ENCODE results near the gene C16orf92.

C16orf92 gene

GRCh38 chr16:29993903-29994599 lies 28.9 kb upstream of the C16orf92 start:
- H3K27me3 Mint-ChIP-seq = no peaks in the 10 kb centered on the region

GRCh38 chr16:29994600-29995323 lies 28.2 kb upstream of the C16orf92 start:
- Mint-ChIP-seq H3K9me3 (no peaks in the 10 kb centered on the region), H3K27ac (peak overlapping the region; percentile 97), H3K27me3 (no peaks in the 10 kb centered on the region), H3K36me3 (peaks cover 11% of the 10 kb centered on the region), H3K4me3 (peak overlapping the region; percentile 99), H3K4me1 (peaks cover 21% of the 10 kb centered on the region)
- ATAC-seq (ENCODE audit: low read depth) = no peak
- DNase-seq (ENCODE audit: low spot score in 2 of 2) = no peak

More at GRCh38 chr16:29993903-29994599, 28.9 kb upstream of the C16orf92 start:
- peak overlapping the region; percentile 35 for H3K4me3 Mint-ChIP-seq
- DNase-seq (ENCODE audit: low spot score in 2 of 2) = no peak
- no peaks in the 10 kb centered on the region for H3K9me3 Mint-ChIP-seq
- peaks cover 24% of the 10 kb centered on the region for H3K4me1 Mint-ChIP-seq
- ATAC-seq (ENCODE audit: low read depth) = no peak
- peaks cover 15% of the 10 kb centered on the region for H3K36me3 Mint-ChIP-seq
- peak overlapping the region; percentile 97 for H3K27ac Mint-ChIP-seq

GRCh38 chr16:29995324-29995910 lies 27.6 kb upstream of the C16orf92 start, which contains the start of gene HIRIP3:
Gene HIRIP3 (minus strand): TSS chr16:29995617. CDS start chr16:29995605, 12 bp downstream.
- ATAC-seq (ENCODE audit: low read depth) (peak; percentile 59), DNase-seq (ENCODE audit: low spot score in 2 of 2) (peak; percentile 80 to 84)
- Mint-ChIP-seq H3K9me3 (no peaks in the 10 kb centered on the region), H3K36me3 (peaks cover 11% of the 10 kb centered on the region), H3K4me3 (peak within 1 kb of the TSS; percentile 99), H3K27ac (peak within 1 kb of the TSS; percentile 97), H3K4me1 (peaks cover 21% of the 10 kb centered on the region), H3K27me3 (no peaks in the 10 kb centered on the region)

GRCh38 chr16:29995911-29996765 lies 26.9 kb upstream of the C16orf92 start, which contains the start of gene INO80E:
Gene INO80E (plus strand): TSS chr16:29996241. CDS start chr16:29996311, 70 bp downstream.
- Mint-ChIP-seq H3K27me3 (no peaks in the 10 kb centered on the region), H3K4me1 (peaks cover 21% of the 10 kb centered on the region), H3K9me3 (no peaks in the 10 kb centered on the region), H3K27ac (peak within 1 kb of the TSS; percentile 97), H3K36me3 (peaks cover 9% of the 10 kb centered on the region), H3K4me3 (peak within 1 kb of the TSS; percentile 99)
- peak; percentile 94 for ATAC-seq (ENCODE audit: low read depth)
- DNase-seq (ENCODE audit: low spot score in 2 of 2) = peak; percentile 98 to 99

DNA sequence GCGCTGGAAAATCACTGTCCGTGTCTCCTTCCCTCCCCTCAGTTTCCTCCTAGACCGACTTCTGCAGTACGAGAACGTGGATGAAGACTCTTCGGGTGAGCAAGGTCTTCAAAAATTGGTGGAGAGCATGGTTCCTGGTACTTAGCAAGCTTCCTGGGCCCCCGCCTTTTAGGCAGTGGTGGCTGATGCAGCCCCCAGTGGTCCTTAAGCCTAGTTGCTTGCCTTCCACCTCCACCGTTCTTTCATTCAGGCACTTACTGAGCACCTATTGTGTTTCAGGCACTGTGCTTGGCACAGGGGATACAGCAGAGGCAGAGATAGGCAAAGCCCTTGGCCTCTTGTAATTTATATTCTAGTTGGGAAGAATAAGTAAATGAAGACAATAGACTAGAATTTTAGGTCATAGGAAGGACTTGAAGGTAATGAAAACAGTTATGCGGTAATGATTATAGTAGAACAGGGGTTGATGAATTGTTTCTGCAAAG lies 26.2 kb upstream of the C16orf92 start:
- peak overlapping the region; percentile 99 for H3K4me3 Mint-ChIP-seq
- no peaks in the 10 kb centered on the region for H3K27me3 Mint-ChIP-seq
- no peaks in the 10 kb centered on the region for H3K9me3 Mint-ChIP-seq
- ATAC-seq (ENCODE audit: low read depth) (no peak), DNase-seq (ENCODE audit: low spot score in 2 of 2) (no peak)
- peaks cover 21% of the 10 kb centered on the region for H3K4me1 Mint-ChIP-seq
- peaks cover 9% of the 10 kb centered on the region for H3K36me3 Mint-ChIP-seq
- peak overlapping the region; percentile 97 for H3K27ac Mint-ChIP-seq

DNA sequence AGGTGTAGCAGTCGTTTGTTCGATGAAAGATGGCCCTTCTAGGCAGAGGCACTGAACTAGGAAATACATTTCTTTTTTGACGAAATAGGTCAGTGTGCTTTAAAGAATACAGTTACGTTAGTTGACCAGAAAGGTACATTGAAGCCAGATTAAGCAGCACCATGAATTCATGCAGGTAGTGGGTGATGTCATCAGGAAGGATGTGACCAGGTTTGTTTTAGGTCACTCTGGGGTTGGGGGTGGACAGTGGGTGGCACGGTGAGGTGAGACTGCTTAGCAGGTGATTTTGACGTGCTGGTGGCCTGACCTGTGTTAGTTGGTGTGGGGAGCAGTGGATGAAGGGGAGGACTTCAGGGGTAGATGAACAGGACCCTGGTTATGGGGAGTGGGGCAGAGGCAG lies 23.4 kb upstream of the C16orf92 start:
- Mint-ChIP-seq H3K27ac (no peak overlapping the region), H3K27me3 (no peaks in the 10 kb centered on the region), H3K4me3 (no peak overlapping the region), H3K9me3 (no peaks in the 10 kb centered on the region), H3K36me3 (peaks cover 10% of the 10 kb centered on the region), H3K4me1 (peaks cover 15% of the 10 kb centered on the region)
- ATAC-seq (ENCODE audit: low read depth) (no peak), DNase-seq (ENCODE audit: low spot score in 2 of 2) (no peak)

DNA sequence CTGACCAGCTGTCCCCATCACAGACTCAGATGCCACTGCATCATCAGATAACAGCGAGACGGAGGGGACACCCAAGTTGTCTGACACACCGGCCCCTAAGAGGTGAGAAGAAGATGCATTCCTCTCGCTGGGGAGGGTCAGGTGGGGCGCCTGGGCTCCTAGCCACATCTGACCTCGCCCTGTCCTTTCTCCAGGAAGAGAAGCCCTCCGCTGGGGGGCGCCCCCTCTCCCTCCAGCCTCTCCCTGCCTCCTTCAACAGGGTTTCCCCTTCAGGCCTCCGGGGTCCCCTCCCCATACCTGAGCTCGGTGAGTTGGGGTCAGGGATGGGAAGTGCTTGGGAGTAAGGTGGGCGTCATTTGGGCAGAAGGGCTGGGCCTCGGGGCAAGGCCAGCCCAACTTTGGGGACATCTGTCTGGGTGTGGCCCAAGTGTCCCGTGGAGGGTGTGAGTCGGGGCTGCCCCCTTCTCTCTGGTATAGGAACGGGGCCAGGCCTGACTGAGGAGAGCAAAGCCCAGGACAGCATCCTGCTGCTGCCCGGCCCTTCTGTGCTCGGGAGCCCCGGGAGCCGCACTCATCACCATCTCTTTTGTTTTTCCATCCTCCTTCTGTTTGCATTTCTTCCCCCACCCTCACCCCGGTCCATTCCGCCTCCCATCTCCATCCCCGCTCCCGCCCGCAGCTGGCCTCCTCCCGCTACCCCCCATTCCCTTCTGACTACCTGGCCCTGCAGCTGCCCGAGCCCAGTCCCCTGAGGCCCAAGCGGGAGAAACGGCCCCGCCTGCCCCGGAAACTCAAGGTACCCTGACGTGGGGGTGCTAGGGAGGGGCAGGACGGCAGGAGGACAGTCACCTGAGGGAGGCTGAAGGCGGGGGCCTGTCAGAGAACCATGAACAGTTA lies 22.0 kb upstream of the C16orf92 start:
- Mint-ChIP-seq H3K4me3 (no peak overlapping the region), H3K27ac (no peak overlapping the region), H3K36me3 (peaks cover 10% of the 10 kb centered on the region), H3K27me3 (no peaks in the 10 kb centered on the region), H3K4me1 (peaks cover 11% of the 10 kb centered on the region), H3K9me3 (no peaks in the 10 kb centered on the region)
- no peak for ATAC-seq (ENCODE audit: low read depth)
- no peak for DNase-seq (ENCODE audit: low spot score in 2 of 2)

GRCh38 chr16:30002614-30003346 lies 20.2 kb upstream of the C16orf92 start:
- peaks cover 4% of the 10 kb centered on the region for H3K4me1 Mint-ChIP-seq
- DNase-seq (ENCODE audit: low spot score in 2 of 2) (no peak), ATAC-seq (ENCODE audit: low read depth) (no peak)
- H3K27me3 Mint-ChIP-seq = no peaks in the 10 kb centered on the region
- no peak overlapping the region for H3K4me3 Mint-ChIP-seq
- H3K36me3 Mint-ChIP-seq = peaks cover 10% of the 10 kb centered on the region
- H3K9me3 Mint-ChIP-seq = no peaks in the 10 kb centered on the region
- peak overlapping the region; percentile 42 for H3K27ac Mint-ChIP-seq

DNA sequence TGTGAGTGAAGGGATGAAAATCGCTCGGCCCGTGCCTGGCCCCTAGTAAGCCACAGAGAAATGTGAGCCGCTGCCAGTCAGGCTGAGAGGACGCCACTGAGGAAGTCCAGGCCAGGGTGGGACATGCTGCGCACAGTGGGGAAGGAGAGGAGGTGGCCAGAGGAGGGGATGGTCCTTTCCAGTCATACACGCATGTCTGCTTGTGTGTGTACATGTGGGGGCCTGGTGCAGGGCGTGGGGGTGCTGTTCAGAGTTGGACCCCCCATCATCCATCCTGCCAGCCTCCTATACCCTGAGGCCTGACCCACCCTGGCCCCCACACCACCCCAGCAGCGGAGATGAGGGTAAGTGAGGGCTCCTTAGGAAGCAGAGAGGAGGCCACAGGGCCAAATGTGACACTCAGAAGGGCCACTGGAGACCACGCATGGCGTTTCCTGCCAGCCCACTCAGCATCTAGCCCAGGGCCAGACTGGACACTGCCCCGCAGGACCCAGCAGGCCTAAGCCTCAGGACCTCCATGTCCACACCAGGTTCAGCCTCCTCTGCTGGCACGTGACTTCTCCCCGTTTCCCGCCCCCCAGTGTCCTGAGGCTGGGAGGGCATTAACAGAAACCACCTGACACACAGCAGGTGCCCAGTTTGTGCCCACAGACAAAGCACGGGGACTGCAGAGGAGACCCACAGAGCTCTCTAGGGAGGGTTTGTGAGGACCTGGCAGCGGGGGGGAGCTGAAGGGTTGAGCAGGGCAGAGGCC lies 19.2 kb upstream of the C16orf92 start:
- Mint-ChIP-seq H3K27me3 (peaks cover 3% of the 10 kb centered on the region), H3K36me3 (peaks cover 10% of the 10 kb centered on the region), H3K4me1 (peaks cover 4% of the 10 kb centered on the region), H3K27ac (no peak overlapping the region), H3K4me3 (no peak overlapping the region), H3K9me3 (no peaks in the 10 kb centered on the region)
- DNase-seq (ENCODE audit: low spot score in 2 of 2) (no peak), ATAC-seq (ENCODE audit: low read depth) (no peak)

DNA sequence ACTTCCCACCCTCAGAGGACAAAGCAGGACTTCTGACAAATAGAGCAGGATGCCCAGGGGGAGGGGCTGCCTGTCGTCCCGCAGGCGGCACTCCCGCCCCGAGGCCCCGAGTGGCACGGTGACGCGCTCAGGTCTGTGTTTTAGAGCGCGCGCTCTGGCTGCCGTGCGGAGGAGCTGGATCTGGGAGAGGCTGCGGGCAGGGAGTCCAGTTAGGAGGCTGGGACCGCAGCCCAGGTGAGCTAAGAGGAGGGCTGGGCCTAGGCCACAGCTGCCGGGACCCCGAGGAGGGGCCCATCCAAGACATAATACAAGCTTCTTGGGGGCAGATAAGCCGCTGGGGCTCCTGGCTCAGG lies 18.6 kb upstream of the C16orf92 start:
- no peaks in the 10 kb centered on the region for H3K9me3 Mint-ChIP-seq
- H3K27ac Mint-ChIP-seq = no peak overlapping the region
- ATAC-seq (ENCODE audit: low read depth) = no peak
- H3K4me3 Mint-ChIP-seq = no peak overlapping the region
- peaks cover 10% of the 10 kb centered on the region for H3K36me3 Mint-ChIP-seq
- H3K4me1 Mint-ChIP-seq = peaks cover 4% of the 10 kb centered on the region
- peaks cover 7% of the 10 kb centered on the region for H3K27me3 Mint-ChIP-seq
- no peak for DNase-seq (ENCODE audit: low spot score in 2 of 2)

- peaks cover 10% of the 10 kb centered on the region for H3K27me3 Mint-ChIP-seq
- no peaks in the 10 kb centered on the region for H3K9me3 Mint-ChIP-seq
- peaks cover 4% of the 10 kb centered on the region for H3K4me1 Mint-ChIP-seq
- ATAC-seq (ENCODE audit: low read depth) = peak; percentile 26
- peaks cover 7% of the 10 kb centered on the region for H3K36me3 Mint-ChIP-seq
- no peak overlapping the region for H3K4me3 Mint-ChIP-seq
- no peak for DNase-seq (ENCODE audit: low spot score in 2 of 2)
- H3K27ac Mint-ChIP-seq = no peak overlapping the region
These were observed 18.2 kb upstream of the C16orf92 start for GRCh38 chr16:30004811-30005242.
